ENCODE results near the gene TBC1D10B.
"Not testable (repeated sequence)": the region's sequence is repeated elsewhere in the genome, so short reads cannot be mapped to it uniquely, and the experiment has no call there.

Gene TBC1D10B

DNA sequence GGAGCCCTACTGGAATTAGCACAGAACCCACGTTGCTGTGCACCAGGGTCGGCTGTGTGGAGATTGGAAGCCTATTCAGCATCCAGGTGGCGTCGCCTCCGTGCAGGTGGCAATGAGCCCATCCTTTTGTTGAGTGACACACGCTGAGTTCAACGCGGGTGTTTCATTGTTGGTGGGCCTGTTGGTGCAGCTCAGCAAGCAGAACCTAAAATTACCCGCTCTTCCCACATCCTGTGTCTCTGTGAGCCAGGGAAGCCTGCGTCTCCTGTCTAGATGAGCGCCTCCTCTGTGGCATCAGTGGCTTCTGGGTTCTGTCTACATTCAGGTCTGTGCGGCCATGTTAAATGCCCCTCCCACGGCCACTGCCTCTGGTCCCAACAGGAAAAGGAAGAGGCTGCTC lies 29.7 kb downstream of the TBC1D10B start:
- DNase-seq = peak in 17 of 58 donors; percentile 9 to 50 (median 31)

DNA sequence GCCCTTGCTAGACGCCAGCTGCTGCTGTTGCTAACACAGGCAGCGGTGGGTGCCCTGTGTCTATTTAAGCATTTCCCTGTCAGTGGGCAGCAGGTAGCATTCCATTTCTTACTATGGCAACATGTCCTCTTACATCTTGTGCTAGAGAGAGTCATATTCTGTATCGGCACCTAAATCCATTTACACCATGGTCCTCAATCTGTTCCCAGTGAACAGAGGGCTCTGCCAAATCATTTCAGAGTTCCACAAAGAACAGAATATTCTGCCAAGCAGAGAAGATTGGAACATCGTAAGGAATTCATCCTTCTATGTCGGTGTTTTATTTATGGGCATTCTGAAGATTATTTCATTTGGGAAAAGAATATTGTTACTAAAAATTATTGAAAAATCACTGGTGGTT lies 31.6 kb downstream of the TBC1D10B start:
- DNase-seq = peak in 2 of 58 donors; percentile 39 to 48

DNA sequence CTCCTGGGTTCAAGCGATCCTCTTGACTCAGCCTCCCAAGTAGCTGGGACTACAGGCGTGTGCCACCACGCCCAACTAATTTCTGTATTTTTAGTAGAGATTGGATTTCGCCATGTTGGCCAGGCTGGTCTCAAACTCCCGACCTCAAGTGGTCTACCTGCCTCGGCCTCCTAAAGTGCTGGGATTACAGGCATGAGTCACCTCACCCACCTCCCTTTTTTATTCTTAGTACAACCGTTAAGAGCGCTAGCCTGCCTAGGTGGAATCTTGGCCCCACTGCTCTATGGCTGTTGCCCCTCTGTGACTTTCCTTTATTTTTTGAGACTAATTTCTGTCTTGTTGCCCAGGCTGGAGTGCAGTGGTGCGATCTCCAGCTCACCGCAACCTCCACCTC lies 32.3 kb downstream of the TBC1D10B start:
- not testable (repeated sequence) for DNase-seq

DNA sequence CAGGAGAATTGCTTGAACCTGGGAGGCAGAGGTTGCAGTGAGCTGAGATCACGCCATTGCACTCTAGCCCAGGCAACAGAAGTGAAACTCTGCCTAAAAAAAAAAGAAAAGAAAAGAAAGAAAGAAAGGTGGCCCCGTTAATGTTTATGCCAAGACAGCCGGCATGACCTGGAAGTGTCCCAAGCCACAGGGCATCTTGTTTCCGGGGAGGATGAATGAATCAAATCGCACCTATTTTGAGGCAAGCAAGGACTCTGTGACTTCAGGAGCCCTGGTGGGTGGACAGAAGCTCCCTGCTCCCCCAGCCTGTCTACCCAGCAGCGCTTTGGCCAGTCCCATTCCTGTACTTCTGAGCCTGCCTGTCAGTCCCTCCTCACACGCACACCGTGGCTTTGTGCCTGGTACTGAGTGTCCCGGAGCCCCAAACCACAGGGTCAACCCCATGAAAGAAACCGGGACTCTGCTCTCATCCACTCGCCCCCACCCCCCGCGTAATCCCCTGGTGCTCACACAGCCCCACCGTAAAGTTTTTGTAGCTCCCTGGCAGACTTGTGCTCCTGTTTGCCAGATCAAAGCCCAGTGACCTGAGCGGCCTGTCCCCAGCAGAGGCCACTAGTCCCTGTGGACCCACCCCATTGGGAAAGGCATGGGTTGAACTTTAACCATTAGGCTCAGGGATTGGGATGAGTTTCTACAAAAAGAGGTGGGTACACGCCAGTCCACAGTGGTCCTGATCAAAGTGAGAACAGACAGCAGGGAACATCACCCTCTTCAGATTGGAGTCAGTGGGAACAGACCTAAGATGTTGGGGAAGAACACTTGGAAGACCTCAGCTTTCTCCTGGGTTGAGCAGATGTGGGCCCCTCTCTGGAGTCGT lies 34.5 kb downstream of the TBC1D10B start:
- peak in 2 of 58 donors; percentile 19 to 25 for DNase-seq

DNA sequence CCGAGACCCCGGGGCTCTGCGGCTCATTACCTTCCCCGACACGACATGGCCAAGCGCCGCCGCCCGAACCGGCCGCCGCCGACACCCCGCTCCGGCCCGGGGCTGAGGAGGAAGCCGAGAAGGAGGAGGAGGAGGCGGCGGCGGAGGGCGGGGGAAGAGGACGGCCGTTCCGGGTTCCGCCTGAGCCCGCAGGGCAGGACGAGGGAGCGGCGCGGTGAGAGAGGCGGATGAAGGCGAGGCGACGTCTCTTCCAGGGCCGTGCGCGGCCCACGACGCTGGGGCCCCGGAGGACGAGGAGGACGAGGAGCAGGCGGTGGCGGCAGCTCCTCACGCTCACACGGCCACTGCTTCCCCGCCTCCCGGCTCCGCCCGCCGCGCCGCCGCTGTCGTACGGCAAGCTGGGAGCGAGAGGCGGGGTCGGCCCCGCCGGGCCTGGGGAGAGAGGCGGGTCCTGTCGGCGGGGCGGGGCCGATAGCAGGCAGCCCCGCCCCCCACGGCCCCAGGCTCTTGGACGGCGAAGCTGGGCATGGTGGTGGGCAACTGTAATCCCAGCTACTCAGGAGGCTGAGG lies 35.2 kb downstream of the TBC1D10B start:
- DNase-seq = peak in 54 of 58 donors; percentile 27 to 86 (median 70)

DNA sequence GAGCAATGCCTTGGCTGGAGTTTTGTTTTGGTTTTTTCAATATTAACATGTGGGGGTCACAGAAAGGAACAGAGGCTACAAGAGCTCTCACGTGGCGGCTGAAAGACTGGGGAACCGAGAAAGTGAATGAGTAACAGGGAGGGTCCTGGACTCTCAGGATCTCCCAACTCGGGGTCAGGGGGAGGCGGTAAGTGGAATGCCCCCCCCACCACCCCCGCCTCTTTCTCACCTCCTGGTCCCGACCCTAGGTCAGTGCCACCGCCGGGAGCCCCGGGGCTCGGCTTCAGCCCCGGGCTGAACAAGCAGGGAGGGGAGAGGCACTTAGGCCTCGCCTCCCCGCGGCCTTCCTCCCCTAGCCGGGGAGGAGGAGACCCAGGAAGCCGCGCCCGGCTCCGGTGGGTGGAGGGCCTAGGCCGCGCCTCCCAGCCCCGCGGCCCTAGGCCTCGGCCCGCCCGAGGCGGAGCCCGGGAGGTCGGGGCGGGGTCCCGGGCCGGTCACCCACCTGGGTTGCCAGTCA lies 35.8 kb downstream of the TBC1D10B start:
- DNase-seq = peak in 13 of 58 donors; percentile 18 to 51 (median 26)

DNA sequence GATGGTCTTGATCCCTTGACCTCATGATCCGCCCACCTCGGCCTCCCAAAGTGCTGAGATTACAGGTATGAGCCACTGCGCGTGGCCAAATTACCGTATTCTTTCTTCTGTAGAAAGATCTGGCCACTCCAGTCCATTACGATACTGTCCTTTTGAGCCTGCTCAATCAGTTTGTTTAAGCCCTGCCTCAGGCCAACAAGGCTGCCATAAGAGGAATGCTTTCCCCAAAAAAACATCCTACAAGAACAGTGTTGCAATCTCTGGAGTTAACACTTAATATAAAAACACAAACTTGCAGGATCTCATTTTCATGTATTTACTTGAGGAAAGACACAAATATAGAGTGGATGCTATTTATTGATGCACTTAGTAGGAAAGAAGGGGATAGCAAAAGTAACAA lies 46.1 kb downstream of the TBC1D10B start:
- not testable (repeated sequence) for DNase-seq

DNA sequence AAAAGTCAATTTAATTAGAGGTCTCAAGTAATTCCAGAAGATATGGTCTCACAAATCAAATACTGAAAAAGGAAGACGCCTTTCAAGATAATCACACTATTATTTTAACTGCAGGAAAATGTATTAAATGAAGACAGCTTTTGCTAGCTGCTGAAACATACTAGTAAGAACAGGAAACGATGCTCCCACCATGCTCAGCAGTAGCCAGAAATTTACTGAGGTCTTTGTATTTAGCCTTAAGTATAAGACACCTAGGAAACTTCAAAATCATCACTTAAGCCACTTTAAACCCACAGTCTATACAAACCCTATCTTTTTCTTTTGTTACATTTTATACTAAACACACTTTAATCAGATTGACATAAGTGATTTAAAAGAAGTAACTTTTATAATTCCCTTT lies 51.6 kb downstream of the TBC1D10B start:
- DNase-seq = not testable (repeated sequence)

GRCh38 chr16:30310937-30311336 lies 59.4 kb downstream of the TBC1D10B start:
- not testable (repeated sequence) for DNase-seq

DNA sequence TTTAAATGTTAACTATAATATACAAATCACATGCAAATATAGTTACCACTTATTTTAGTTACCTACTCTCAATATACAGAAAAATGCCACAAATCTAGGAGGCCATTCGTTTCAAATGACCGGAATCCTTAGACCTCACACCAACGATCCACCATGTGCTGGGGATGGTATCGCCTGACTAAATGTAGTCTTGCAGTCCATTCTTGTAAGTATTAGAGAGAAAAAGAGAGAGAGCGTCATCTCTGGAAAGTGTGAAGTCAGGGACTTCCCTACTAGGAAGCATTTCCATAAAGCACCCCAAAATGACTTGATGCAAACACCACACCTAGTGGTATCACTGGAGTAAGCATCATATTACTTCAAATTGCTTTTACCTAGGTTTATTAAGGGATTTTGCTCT lies 61.0 kb downstream of the TBC1D10B start:
- not testable (repeated sequence) for DNase-seq
